ENCODE results near the gene TXNRD1.

DNA sequence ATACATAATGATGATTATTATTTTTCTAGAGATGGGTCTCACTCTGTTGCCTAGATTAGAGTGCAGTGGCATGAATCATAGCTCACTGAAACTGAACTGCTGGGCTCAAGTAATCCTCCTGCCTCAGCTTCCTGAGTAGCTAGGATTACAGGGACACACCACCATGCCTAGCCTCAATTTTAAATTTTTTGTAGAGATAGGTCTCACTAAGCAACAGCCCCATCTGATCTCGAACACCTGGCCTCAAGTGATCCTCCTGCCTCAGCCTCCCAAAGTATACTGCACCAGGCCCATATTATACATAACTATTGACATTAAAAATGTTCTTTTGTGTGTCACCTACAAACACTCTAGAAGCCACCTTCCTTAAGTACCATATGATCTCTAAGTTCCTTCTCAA, 3.4 kb downstream of the TXNRD1 start:
- TF ChIP-seq CTCF (IDR thresholded peaks at IDR 0.05; ENCODE audit: low read depth, low read length): no peak
- TF ChIP-seq EZH2phosphoT487 (IDR thresholded peaks at IDR 0.05; ENCODE audit: low read depth): no peak

Measured in OCI-LY3 (cell line).